Central memory CD8-positive, alpha-beta T cell (primary cell): ENCODE measurements around the gene KIF4A.

Experiments used
- ATAC-seq: fragments of 150-1000 bp; cut with Tn5 transposase; replicated peaks from 2 replicates; pipeline ENCODE4 v1.10.0; 2022; ENCODE audit warnings: mild to moderate bottlenecking, moderate FRiP score, moderate number of reproducible peaks; ENCODE audit not compliant: poor library complexity, severe bottlenecking; ENCODE audit errors: extremely low read depth
- DNase-seq, 2 donors: peaks; one replicate each; pipeline ENCODE4 v3.0.0; 2021; ENCODE audit warnings: low spot score in 2 of 2
- H3K27ac Mint-ChIP-seq: one replicate; pipeline ENCODE4 v1.8.0; 2022; ENCODE audit warnings: low read depth, mild to moderate bottlenecking, moderate library complexity, mixed read lengths
- H3K27me3 Mint-ChIP-seq: one replicate; pipeline ENCODE4 v1.8.0; 2022; ENCODE audit warnings: mixed read lengths
- H3K36me3 Mint-ChIP-seq: one replicate; pipeline ENCODE4 v1.8.0; 2022; ENCODE audit warnings: mild to moderate bottlenecking, moderate library complexity, mixed read lengths; ENCODE audit not compliant: insufficient read depth
- H3K4me1 Mint-ChIP-seq: one replicate; pipeline ENCODE4 v1.8.0; 2022; ENCODE audit warnings: mixed read lengths
- H3K4me3 Mint-ChIP-seq: one replicate; pipeline ENCODE4 v1.8.0; 2022; ENCODE audit warnings: mild to moderate bottlenecking, moderate library complexity, mixed read lengths
- H3K9me3 Mint-ChIP-seq: one replicate; pipeline ENCODE4 v1.8.0; 2022; ENCODE audit warnings: mixed read lengths

Gene KIF4A

GRCh38 chrX:70422851-70423341 lies 133.0 kb downstream of the KIF4A start, which contains the start of gene GDPD2:
GDPD2 (plus strand) TSS chrX:70423314; CDS start chrX:70424985, 1,671 bp downstream.
- H3K27ac Mint-ChIP-seq = no peak within 1 kb of the TSS

GRCh38 chrX:70423936-70424675 lies 134.2 kb downstream of the KIF4A start:
- Mint-ChIP-seq H3K27me3 (no peaks in the 10 kb centered on the region), H3K4me1 (no peaks in the 10 kb centered on the region), H3K36me3 (peaks cover 1% of the 10 kb centered on the region), H3K27ac (no peak overlapping the region), H3K4me3 (no peak overlapping the region), H3K9me3 (no peaks in the 10 kb centered on the region)
- DNase-seq (no peak), ATAC-seq (no peak)

More at GRCh38 chrX:70422851-70423341, 133.0 kb downstream of the KIF4A start, which contains the start of gene GDPD2:
- no peak for DNase-seq
- no peaks in the 10 kb centered on the region for H3K27me3 Mint-ChIP-seq
- H3K9me3 Mint-ChIP-seq = no peaks in the 10 kb centered on the region
- ATAC-seq = no peak
- H3K4me1 Mint-ChIP-seq = no peaks in the 10 kb centered on the region
- H3K36me3 Mint-ChIP-seq = peaks cover 1% of the 10 kb centered on the region
- no peak within 1 kb of the TSS for H3K4me3 Mint-ChIP-seq

GRCh38 chrX:70424801-70425200 lies 134.9 kb downstream of the KIF4A start:
- DNase-seq (no peak), ATAC-seq (no peak)
- no peaks in the 10 kb centered on the region for H3K4me1 Mint-ChIP-seq
- H3K36me3 Mint-ChIP-seq = peaks cover 1% of the 10 kb centered on the region
- no peak overlapping the region for H3K27ac Mint-ChIP-seq
- H3K27me3 Mint-ChIP-seq = no peaks in the 10 kb centered on the region
- no peak overlapping the region for H3K4me3 Mint-ChIP-seq
- no peaks in the 10 kb centered on the region for H3K9me3 Mint-ChIP-seq

GRCh38 chrX:70426286-70427278 lies 136.7 kb downstream of the KIF4A start:
- no peaks in the 10 kb centered on the region for H3K9me3 Mint-ChIP-seq
- no peaks in the 10 kb centered on the region for H3K4me1 Mint-ChIP-seq
- H3K27me3 Mint-ChIP-seq = no peaks in the 10 kb centered on the region
- no peak overlapping the region for H3K4me3 Mint-ChIP-seq
- DNase-seq (no peak), ATAC-seq (no peak)
- H3K36me3 Mint-ChIP-seq = peaks cover 4% of the 10 kb centered on the region
- no peak overlapping the region for H3K27ac Mint-ChIP-seq

GRCh38 chrX:70427365-70427764 lies 137.5 kb downstream of the KIF4A start:
- ATAC-seq (no peak), DNase-seq (no peak)
- Mint-ChIP-seq H3K27ac (no peak overlapping the region), H3K27me3 (no peaks in the 10 kb centered on the region), H3K4me3 (no peak overlapping the region), H3K9me3 (no peaks in the 10 kb centered on the region), H3K36me3 (peaks cover 2% of the 10 kb centered on the region), H3K4me1 (no peaks in the 10 kb centered on the region)

GRCh38 chrX:70429759-70430158 lies 139.9 kb downstream of the KIF4A start:
- H3K36me3 Mint-ChIP-seq = peaks cover 7% of the 10 kb centered on the region
- no peaks in the 10 kb centered on the region for H3K27me3 Mint-ChIP-seq
- peaks cover under 1% of the 10 kb centered on the region for H3K4me1 Mint-ChIP-seq
- ATAC-seq (no peak), DNase-seq (no peak)
- no peaks in the 10 kb centered on the region for H3K9me3 Mint-ChIP-seq
- no peak overlapping the region for H3K4me3 Mint-ChIP-seq
- no peak overlapping the region for H3K27ac Mint-ChIP-seq

- no peak for ATAC-seq
- no peaks in the 10 kb centered on the region for H3K9me3 Mint-ChIP-seq
- H3K27me3 Mint-ChIP-seq = no peaks in the 10 kb centered on the region
- H3K27ac Mint-ChIP-seq = peak overlapping the region; percentile 90
- DNase-seq = no peak
- H3K36me3 Mint-ChIP-seq = peaks cover 7% of the 10 kb centered on the region
- peaks cover 10% of the 10 kb centered on the region for H3K4me1 Mint-ChIP-seq
- H3K4me3 Mint-ChIP-seq = peak overlapping the region; percentile 86
Measured at GRCh38 chrX:70432936-70433847, 143.3 kb downstream of the KIF4A start.

GRCh38 chrX:70433848-70434351 lies 144.0 kb downstream of the KIF4A start:
- H3K4me1 Mint-ChIP-seq = peaks cover 14% of the 10 kb centered on the region
- H3K9me3 Mint-ChIP-seq = no peaks in the 10 kb centered on the region
- H3K27ac Mint-ChIP-seq = peak overlapping the region; percentile 90
- no peaks in the 10 kb centered on the region for H3K27me3 Mint-ChIP-seq
- H3K36me3 Mint-ChIP-seq = peaks cover 7% of the 10 kb centered on the region
- peak overlapping the region; percentile 86 for H3K4me3 Mint-ChIP-seq
- ATAC-seq (peak; percentile 75), DNase-seq (peak; percentile 60 to 65)

- Mint-ChIP-seq H3K36me3 (peaks cover 7% of the 10 kb centered on the region), H3K4me1 (peaks cover 14% of the 10 kb centered on the region), H3K4me3 (peak overlapping the region; percentile 86), H3K27ac (peak overlapping the region; percentile 90), H3K27me3 (no peaks in the 10 kb centered on the region), H3K9me3 (no peaks in the 10 kb centered on the region)
- peak; percentile 49 for ATAC-seq
- no peak for DNase-seq
Measured at GRCh38 chrX:70434352-70434866, 144.5 kb downstream of the KIF4A start.

- no peak for DNase-seq
Measured at GRCh38 chrX:70434914-70435586, 145.1 kb downstream of the KIF4A start.

GRCh38 chrX:70436343-70436742 lies 146.4 kb downstream of the KIF4A start:
- peaks cover 14% of the 10 kb centered on the region for H3K4me1 Mint-ChIP-seq
- no peak for ATAC-seq
- peaks cover 13% of the 10 kb centered on the region for H3K27me3 Mint-ChIP-seq
- no peak for DNase-seq
- no peaks in the 10 kb centered on the region for H3K9me3 Mint-ChIP-seq
- peaks cover 5% of the 10 kb centered on the region for H3K36me3 Mint-ChIP-seq
- peak overlapping the region; percentile 19 for H3K27ac Mint-ChIP-seq
- H3K4me3 Mint-ChIP-seq = no peak overlapping the region

More at GRCh38 chrX:70434914-70435586, 145.1 kb downstream of the KIF4A start:
- peaks cover 7% of the 10 kb centered on the region for H3K36me3 Mint-ChIP-seq
- H3K27ac Mint-ChIP-seq = peak overlapping the region; percentile 90
- peak overlapping the region; percentile 86 for H3K4me3 Mint-ChIP-seq
- peaks cover 14% of the 10 kb centered on the region for H3K4me1 Mint-ChIP-seq
- no peaks in the 10 kb centered on the region for H3K9me3 Mint-ChIP-seq
- H3K27me3 Mint-ChIP-seq = peaks cover under 1% of the 10 kb centered on the region
- ATAC-seq = no peak
